Gastroesophageal sphincter (tissue), 4 donors: Measurements from ENCODE around the gene LMX1B. TPM values are rescaled to one million over a fixed set of nuclear protein-coding genes. Genes with fewer than 3 reads are reported as not detected.
A peak's percentile ranks its signal among the peaks of the same experiment; 100 is the strongest.

Source experiments
- ATAC-seq: fragments of 150-250 bp; one replicate; pipeline ENCODE4 v1.9.1; 2016; ENCODE audit warnings: mild to moderate bottlenecking, moderate library complexity
- H3K27ac ChIP-seq, 4 donors: fragments of 200-600 bp; sonication (generic) in 3 of 4; 1 replicate in 3 of 4; 2 replicates in 1 of 4; pipeline ENCODE4 v1.5.1; 2016 to 2019
- H3K27me3 ChIP-seq: fragments of 200-600 bp; sonication (generic); one replicate; pipeline ENCODE4 v1.5.1; 2019
- H3K36me3 ChIP-seq, 2 donors: fragments of 200-600 bp; sonication (generic); one replicate each; pipeline ENCODE4 v1.5.1; 2019; ENCODE audit warnings: control low read depth in 1 of 2
- H3K4me1 ChIP-seq, 3 donors: fragments of 200-600 bp; sonication (generic); 1 replicate in 2 of 3; 2 replicates in 1 of 3; pipeline ENCODE4 v1.5.1; 2016 to 2019; ENCODE audit warnings: control low read depth in 2 of 3
- H3K4me3 ChIP-seq, 2 donors: fragments of 200-600 bp; sonication (generic); one replicate each; pipeline ENCODE4 v1.5.1; 2019; ENCODE audit warnings: mild to moderate bottlenecking in 1 of 2, moderate library complexity in 1 of 2
- H3K9me3 ChIP-seq, 3 donors: fragments of 200-600 bp; sonication (generic); one replicate each; pipeline ENCODE4 v1.5.1; 2017 to 2019; ENCODE audit warnings: control low read depth in 2 of 3
- EP300 ChIP-seq: sonication (generic); formaldehyde crosslinking; IDR thresholded peaks from one replicate; pipeline ENCODE4 v1.6.1; 2017; ENCODE audit warnings: antibody characterized with exemption, mild to moderate bottlenecking
- POLR2A ChIP-seq, 2 donors: fragments of 450-650 bp; IDR thresholded peaks; one replicate each; pipeline ENCODE4 v1.6.1; 2017; ENCODE audit warnings: antibody characterized with exemption in 2 of 2, mild to moderate bottlenecking in 2 of 2, moderate library complexity in 1 of 2
- POLR2AphosphoS5 ChIP-seq: sonication (generic); formaldehyde crosslinking; IDR thresholded peaks from one replicate; pipeline ENCODE4 v1.6.1; 2017; ENCODE audit warnings: antibody characterized with exemption
- WGBS, 2 donors: methylation state at CpG; one replicate each; pipeline ENCODE4 v1.1.5; 2018; ENCODE audit warnings: low coverage in 1 of 2; 5-methylcytosine and 5-hydroxymethylcytosine counted together
- total RNA-seq, 4 donors: library from RNA; depleted of rRNA; stranded (reverse); fragments of >200 nt; gene quantifications; one replicate each; pipeline ENCODE4 v1.1.0, GENCODE V29; 2016
- TF ChIP-seq, protein P1 (sequence below), 4 experiments: fragments of 200-600 bp in 2 of 4; fragments of 450-650 bp in 2 of 4; sonication (generic) in 1 of 4; IDR thresholded peaks; one replicate each; pipeline ENCODE4 v1.5.1; 2017 to 2019; ENCODE audit warnings: antibody characterized with exemption in 4 of 4, mild to moderate bottlenecking in 2 of 4, moderate library complexity in 2 of 4

Gene LMX1B
- total RNA-seq, 4 donors from 2014 or later: 0.13 to 0.58 (median 0.27) TPM

DNA sequence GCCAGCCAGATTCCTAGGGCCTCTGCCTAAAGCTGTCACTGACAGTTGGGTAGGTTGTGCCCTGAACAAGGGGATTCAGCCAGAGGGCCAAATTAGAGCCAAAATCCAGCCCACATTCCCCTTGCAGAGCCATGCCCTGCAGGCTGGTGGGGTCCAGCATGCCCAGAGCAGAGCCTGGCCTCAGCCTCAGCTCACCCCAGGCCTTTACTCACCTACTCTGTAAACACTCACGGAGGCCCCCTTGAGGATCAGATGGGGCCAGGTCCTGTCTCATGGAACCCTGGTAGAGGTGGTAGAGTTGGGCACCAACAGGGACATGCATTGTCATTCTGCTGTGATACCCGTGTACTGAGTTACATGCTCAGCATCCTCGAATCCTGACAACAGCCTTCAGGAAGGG lies 74.9 kb downstream of the LMX1B start:
- TF ChIP-seq EP300 (no peak), POLR2AphosphoS5 (no peak), POLR2A (IDR thresholded peaks at IDR 0.05) (no peak)
- TF ChIP-seq, protein P1, sequence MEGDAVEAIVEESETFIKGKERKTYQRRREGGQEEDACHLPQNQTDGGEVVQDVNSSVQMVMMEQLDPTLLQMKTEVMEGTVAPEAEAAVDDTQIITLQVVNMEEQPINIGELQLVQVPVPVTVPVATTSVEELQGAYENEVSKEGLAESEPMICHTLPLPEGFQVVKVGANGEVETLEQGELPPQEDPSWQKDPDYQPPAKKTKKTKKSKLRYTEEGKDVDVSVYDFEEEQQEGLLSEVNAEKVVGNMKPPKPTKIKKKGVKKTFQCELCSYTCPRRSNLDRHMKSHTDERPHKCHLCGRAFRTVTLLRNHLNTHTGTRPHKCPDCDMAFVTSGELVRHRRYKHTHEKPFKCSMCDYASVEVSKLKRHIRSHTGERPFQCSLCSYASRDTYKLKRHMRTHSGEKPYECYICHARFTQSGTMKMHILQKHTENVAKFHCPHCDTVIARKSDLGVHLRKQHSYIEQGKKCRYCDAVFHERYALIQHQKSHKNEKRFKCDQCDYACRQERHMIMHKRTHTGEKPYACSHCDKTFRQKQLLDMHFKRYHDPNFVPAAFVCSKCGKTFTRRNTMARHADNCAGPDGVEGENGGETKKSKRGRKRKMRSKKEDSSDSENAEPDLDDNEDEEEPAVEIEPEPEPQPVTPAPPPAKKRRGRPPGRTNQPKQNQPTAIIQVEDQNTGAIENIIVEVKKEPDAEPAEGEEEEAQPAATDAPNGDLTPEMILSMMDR (IDR thresholded peaks at IDR 0.05): no peak
- no peak for ATAC-seq
- peaks cover 82% of the 10 kb centered on the region for H3K27me3 ChIP-seq
- 84% methylated on average over 2 of the region's 3 CpGs; no CpG with 5 or more reads in 1 of the 2 donors for WGBS, 2 donors
- H3K27ac ChIP-seq: no peak overlapping the region
- H3K4me1 ChIP-seq: peaks cover 0 to under 1% (median 0%) of the 10 kb centered on the region in 3 donors
- no peaks in the 10 kb centered on the region for H3K9me3 ChIP-seq
- H3K4me3 ChIP-seq: no peak overlapping the region
- H3K36me3 ChIP-seq: no peaks in the 10 kb centered on the region

DNA sequence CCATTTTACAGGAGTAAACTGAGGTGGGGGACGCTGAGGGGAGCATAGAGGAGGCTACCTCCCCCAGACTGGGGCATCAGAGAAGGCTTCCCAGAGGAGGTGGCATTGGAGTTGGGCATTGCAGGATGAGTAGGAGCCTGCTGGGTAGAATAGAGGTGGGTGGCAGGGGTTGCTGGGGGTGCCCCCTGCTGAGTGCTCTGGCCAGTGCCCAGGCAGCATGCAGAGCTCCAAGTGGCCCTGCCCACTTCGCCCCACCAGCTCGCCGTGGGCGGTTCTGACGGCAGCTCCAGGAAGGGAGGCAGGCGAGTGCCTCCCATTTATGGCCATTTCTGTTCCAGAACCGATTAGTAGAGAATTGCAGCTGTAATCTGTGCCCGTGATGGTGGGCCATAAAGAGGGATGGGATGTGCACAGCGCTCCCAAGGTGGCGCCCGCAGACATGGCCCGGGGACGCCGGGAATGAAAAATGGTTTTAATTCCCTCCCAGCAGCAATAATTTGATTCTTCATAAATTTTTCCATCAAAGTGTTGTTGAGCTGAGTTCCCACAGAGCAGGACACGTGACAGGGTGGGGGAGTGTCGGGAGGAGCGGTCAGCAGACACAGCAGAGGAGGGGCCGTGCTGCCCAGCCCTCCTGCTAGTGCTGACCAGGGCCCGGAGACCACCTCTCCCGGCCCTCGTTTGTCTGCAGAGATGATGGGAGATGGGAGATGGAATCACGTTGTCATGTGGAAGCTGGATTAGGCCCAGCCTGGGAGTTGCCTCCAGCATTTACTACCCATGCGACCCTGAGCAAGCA lies 75.5 kb downstream of the LMX1B start:
- WGBS, 2 donors: 47 to 65% methylated on average over 3 to 9 of the region's 24 CpGs
- ATAC-seq: no peak
- Histone ChIP-seq H3K27me3 (peaks cover 75% of the 10 kb centered on the region), H3K4me3 (no peak overlapping the region), H3K27ac (no peak overlapping the region), H3K36me3 (no peaks in the 10 kb centered on the region), H3K9me3 (no peaks in the 10 kb centered on the region), H3K4me1 (no peaks in the 10 kb centered on the region)
- TF ChIP-seq EP300 (no peak), POLR2AphosphoS5 (no peak), POLR2A (IDR thresholded peaks at IDR 0.05) (no peak)
- TF ChIP-seq, protein P1 (IDR thresholded peaks at IDR 0.05): no peak

DNA sequence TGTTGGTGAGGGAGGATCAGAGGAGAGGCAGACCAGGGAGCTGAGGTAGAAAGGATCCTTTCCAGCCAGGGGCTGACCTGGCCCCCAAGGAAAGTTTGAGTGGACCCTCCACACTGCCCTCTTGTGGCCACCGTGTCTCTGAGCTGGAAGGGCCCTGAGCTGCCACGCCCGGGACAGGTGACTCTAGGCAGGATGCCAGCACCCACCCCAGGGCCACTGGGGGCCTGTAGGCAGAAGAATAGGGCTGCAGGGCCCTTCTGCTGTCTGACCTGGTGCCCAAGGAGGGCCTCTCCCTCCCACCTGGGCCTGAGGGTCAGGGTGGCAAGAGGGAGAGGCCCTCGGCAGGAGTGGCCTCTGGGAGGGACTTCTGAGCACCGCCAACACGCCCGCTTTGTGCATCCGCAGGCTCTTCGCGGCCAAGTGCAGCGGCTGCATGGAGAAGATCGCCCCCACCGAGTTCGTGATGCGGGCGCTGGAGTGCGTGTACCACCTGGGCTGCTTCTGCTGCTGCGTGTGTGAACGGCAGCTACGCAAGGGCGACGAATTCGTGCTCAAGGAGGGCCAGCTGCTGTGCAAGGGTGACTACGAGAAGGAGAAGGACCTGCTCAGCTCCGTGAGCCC lies 76.8 kb downstream of the LMX1B start:
- Histone ChIP-seq H3K9me3 (no peaks in the 10 kb centered on the region), H3K27me3 (peaks cover 70% of the 10 kb centered on the region), H3K36me3 (no peaks in the 10 kb centered on the region), H3K4me3 (no peak overlapping the region), H3K27ac (no peak overlapping the region), H3K4me1 (no peaks in the 10 kb centered on the region)
- ATAC-seq: no peak
- WGBS, 2 donors: 62% methylated on average over 4 of the region's 25 CpGs; no CpG with 5 or more reads in 1 of the 2 donors
- no peak for TF ChIP-seq EP300
- TF ChIP-seq POLR2A (IDR thresholded peaks at IDR 0.05): no peak
- TF ChIP-seq, protein P1 (IDR thresholded peaks at IDR 0.05): peak in 3 of 4 experiments; percentile 37 to 58 (median 38)

DNA sequence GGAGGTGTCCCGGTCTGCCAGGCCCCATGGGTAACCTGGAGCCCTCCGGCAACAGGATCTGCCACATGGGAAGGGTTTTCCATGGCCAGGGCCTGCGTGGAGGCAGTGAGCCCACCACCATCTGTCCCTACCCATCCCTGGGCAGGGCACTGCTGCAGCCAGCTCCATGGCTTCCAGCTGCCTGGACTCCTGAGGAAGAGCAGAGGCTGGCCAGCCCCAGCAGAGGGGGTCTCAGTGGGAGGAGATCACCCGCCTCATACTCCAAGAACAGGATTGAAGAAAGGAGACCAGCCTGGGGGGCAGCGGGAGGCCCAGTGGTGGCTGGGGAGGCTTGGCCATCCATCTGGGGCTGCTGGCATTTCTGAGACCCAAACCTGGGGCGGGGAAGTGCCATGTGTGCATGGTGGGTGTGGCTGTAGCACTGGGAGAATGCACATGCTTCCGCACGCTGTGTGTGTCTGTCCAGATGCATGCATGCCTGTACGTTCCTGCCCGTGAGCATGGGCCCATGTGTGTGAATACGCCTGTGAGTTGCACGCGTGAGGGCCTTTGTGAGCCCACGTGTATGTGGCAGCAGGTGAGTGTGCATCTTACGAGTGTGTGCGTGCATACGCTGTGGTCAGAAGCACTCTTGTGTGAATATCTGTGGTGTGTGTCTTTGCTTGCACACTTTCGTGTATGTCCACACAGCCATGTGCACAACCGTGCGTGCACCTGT lies 78.5 kb downstream of the LMX1B start:
- Histone ChIP-seq H3K4me3 (no peak overlapping the region), H3K4me1 (no peaks in the 10 kb centered on the region), H3K9me3 (no peaks in the 10 kb centered on the region), H3K27me3 (peaks cover 60% of the 10 kb centered on the region), H3K36me3 (no peaks in the 10 kb centered on the region), H3K27ac (no peak overlapping the region)
- no peak for ATAC-seq
- WGBS, 2 donors: 96% methylated on average over 5 of the region's 20 CpGs; no CpG with 5 or more reads in 1 of the 2 donors
- TF ChIP-seq EP300 (no peak), POLR2A (IDR thresholded peaks at IDR 0.05) (no peak), POLR2AphosphoS5 (no peak)
- TF ChIP-seq, protein P1 (IDR thresholded peaks at IDR 0.05): no peak
